CD1c-positive myeloid dendritic cell (primary cell): ENCODE data around the gene AGBL2.
"Not testable (repeated sequence)": the region's sequence is repeated elsewhere in the genome, so short reads cannot be mapped to it uniquely, and the experiment has no call there.

Experiments used
- DNase-seq: peaks from one replicate; pipeline ENCODE4 v3.0.0-alpha.2; 2016; ENCODE audit errors: extremely low spot score

Gene AGBL2

GRCh38 chr11:47715082-47715669 lies at the start of gene AGBL2:
Gene AGBL2 (minus strand): TSS chr11:47715369. CDS start chr11:47714650, 719 bp downstream.
- DNase-seq, result peak; percentile 82

DNA sequence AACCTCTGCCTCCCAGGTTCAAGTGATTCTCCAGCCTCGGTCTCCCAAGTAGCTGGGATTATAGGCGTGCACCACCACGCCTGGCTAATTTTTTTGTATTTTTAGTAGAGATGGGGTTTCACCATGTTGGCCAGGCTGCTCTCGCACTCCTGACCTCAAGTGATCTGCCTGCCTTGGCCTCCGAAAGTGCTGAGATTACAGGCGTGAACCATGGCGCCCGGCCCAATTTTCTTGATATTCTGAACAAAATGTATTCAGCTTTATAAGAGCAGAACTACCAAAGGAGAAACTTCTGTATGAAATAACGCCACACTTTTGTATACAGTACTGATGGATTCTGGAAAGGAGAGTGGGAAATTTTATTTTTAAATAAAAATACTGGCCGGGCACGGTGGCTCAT lies 44.1 kb upstream of the AGBL2 start:
- not testable (repeated sequence) for DNase-seq

DNA sequence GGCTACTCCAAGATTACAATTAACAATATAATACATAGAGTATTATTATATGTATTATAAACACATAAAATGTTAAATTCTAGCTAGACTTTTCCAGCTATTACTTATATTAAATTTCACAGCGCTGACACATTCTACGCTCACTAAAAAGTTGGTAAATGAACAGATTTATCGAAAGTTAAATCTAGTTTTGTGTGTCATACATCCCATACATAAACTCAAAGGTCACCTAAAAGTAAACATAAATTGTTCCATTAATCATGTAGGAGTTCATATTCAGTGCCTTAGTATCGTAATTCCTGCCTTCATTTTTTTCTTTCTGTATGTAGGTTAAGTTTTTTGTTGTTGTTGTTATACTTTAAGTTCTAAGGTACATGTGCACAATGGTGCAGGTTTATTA lies 41.0 kb upstream of the AGBL2 start:
- no peak for DNase-seq

GRCh38 chr11:47750725-47751124 lies 35.6 kb upstream of the AGBL2 start:
- DNase-seq, result no peak

DNA sequence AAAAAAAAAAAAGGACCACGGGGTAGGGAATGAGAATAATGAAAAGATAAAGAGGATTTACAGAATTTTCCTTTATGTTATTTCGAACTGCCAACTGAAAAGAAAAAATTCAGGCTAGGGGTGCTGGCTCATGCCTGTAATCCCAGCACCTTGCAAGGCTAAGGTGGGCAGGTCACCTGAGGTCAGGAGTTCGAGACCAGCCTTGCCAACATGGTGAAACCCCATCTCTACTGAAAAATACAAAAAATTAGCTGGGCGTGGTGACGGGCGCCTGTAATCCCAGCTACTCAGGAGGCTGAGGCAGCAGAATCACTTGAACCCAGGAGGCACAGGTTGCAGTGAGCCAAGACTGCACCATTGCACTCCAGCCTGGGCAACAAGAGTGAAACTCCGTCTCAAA lies 27.3 kb upstream of the AGBL2 start:
- DNase-seq, result not testable (repeated sequence)

GRCh38 chr11:47737817-47738216 lies 22.6 kb upstream of the AGBL2 start:
- not testable (repeated sequence) for DNase-seq

DNA sequence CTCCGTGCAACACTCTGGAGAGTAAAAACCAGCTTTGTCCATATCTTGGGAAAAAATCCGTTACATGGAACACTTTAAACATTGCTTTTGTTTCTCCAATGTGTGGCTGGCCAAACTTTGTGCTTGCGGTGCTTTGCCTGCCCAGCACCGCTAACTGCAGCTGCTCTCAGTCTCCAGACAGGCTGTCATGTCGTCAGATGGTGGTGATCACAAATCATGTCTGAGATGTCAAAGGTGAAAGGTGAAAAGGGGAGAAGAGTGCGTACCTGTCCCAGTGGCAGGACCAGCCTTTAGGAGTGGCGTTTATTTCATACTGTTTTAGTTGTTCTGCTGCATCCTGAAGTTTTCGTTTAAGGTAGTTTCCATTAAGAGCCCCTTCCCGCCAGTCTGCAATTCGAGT lies 17.1 kb upstream of the AGBL2 start:
- no peak for DNase-seq

GRCh38 chr11:47731475-47731874 lies 16.3 kb upstream of the AGBL2 start:
- no peak for DNase-seq

DNA sequence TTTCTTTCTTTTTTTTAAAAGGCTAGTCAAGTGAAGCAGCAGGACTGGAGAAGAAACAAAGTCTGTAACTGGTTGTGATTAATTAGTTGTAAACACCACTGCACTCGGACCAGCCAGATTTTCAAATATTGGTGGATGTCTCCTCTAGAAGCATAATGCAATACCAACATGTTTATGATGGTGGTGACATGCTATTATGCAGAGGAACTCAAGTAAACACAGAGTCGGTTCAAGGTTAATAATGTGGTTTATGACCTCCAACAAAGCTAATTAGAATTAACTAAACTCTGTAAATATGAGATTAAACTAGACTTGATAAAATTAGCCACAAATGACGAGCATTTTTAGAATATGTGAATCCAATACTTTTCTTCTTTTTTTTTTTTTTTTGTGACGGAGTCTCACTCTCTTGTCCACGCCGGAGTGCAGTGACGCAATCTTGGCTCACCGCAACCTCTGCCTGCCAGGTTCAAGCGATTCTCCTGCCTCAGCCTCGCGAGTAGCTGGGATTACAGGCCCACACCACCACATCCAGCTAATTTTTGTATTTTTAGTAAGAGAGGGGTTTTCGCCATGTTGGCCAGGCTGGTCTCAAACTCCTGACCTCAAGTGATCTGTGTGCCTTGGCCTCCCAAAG lies 11.8 kb upstream of the AGBL2 start:
- DNase-seq, result no peak

DNA sequence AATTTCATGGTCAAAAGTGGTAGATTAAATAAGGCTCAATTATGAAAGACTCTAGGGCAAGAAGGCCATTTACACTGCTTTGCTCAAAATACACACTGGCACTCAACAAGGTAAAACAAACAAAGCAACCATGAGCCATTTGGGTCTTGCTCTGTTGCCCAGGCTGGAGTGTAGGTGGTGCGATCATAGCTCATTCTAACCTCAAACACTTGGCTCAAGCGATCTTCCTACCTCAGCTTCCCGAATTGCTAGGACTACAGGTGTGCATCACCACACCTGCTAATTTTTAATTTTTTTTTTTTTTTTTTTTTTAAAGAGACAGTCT lies 10.9 kb upstream of the AGBL2 start:
- DNase-seq, result no peak

DNA sequence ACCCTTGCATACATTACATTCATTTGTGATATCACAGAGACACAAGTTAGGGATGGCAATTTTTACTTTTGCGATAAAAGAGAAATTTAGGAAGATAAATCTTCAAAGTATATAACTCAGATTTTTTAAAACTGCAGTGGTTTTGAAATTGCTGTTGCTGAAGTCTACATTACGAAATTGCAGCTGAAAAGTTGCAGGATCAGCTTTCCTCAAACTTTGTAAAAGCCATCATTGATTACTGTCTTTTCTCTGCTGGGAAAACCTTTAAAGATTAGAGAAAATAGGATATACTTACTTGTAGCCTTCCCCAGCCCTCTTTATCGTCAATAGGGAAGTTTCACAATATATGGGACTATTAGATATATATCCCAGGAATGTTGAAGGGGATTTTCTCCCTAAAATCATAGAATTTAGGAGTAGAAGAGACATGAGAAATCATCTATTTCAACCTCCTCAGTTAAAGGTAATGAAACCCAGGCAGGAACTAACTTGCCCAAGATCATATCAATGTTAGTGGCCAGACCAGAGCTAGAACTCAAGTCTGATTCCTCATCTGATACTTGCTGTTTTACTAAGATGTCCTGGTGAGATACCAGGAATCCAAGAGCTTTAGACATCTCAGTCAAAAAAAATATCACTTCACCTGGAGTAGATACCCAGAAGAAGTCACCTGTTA lies 10.4 kb upstream of the AGBL2 start:
- no peak for DNase-seq

GRCh38 chr11:47724041-47724729 lies 9.0 kb upstream of the AGBL2 start:
- DNase-seq, result peak; percentile 23

- DNase-seq, result no peak
Observed at GRCh38 chr11:47723041-47723440, 7.9 kb upstream of the AGBL2 start.

DNA sequence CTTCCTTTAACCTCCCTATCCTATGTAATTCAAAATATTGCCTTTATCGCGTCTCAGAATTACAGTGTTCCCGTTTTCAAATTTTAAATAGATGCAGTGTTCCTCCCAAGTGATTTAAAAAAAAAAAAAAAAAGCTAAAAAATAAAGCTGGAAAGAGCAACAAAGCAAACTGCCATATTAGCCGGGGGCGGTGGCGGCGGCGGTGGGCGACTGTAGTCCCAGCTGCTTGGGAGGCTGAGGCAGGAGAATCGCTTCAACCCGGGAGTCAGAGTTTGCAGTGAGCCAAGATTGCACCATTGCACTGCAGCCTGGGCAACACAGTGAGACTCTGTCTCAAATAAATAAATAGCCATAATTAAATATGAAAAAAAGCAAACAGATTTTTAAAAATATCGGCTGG lies 5.5 kb upstream of the AGBL2 start:
- no peak for DNase-seq

DNA sequence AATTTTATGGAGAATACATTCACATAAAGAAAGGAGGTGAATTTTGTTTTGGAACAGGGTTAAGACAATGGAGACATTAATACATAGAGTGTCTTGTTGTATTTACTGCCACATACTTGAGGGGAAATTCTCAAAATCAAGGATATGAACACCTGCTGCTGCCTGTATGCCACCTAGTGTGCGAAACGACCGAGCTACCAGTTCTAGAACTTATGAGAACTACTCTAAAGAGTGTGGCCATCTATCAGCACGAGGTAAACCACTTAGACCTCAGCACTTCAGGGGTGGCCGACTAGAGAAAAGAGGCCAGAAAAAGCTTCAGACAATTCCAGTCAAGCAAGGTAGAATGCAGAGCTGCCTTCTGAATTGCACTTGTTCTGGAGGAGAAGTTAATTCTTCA lies 1.5 kb upstream of the AGBL2 start:
- DNase-seq, result no peak

DNA sequence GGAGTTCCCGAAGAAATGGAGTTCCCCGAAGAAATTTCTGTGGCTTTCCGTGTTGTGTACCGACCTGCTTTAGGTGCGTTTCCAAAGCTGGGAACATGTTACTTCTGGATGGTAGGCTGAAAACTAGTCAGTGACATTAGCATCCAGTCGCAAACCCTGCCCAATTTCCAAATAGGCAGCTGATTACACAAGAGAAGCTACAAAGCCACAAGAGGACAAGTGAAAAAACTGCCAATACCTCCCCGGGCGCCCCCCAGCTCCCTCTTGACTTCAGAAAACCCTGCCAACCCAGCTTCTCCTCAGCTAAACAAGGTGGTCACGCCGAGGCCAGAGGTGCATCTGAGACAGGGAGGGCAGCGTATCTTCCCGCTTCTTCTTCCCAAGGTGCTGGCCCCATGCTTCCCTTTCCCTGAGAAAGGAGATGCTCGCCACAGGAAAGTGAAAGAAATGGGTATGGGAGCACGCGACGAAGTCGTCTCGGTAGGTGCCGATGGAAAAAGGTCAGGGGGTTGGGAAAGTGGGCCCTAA lies 551 bp downstream of the AGBL2 start:
- DNase-seq, result peak; percentile 16

DNA sequence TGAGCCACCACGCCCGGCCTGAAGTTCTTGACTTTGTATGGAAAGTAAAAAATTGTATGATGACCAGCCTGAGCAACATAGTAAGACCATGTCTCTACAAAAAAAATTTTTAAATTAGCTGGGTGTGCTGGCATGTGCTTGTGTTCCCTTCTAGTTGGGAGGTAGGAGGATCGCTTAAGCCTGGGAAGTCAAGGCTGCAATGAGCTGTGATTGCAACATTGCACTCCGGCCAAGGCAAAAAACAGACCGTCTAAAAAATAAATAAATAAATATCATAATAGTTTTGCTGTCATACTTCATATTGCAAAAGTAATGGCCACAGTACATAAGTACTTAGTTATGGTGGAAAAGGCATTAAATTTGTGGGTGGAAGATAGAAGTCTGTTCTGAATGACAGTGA lies 3.4 kb downstream of the AGBL2 start:
- no peak for DNase-seq

DNA sequence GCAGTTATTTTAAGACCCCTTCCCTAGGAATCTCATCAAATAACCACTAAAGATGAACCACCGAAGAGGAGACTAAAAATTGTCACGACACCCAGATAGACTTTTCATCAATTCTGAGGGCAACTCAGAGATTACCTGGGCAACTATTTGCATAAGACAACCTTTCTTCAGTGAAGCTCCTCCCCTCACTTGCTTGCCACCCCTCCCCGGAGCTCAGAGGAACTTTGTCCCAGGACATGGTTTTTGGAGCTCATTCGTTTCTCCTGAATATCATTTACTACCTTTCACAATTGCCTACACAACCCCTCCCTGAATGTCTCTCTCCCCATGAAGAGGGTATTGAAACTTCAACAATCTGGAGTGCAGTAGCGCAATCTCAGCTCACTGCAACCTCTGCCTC lies 3.9 kb downstream of the AGBL2 start:
- DNase-seq, result no peak

DNA sequence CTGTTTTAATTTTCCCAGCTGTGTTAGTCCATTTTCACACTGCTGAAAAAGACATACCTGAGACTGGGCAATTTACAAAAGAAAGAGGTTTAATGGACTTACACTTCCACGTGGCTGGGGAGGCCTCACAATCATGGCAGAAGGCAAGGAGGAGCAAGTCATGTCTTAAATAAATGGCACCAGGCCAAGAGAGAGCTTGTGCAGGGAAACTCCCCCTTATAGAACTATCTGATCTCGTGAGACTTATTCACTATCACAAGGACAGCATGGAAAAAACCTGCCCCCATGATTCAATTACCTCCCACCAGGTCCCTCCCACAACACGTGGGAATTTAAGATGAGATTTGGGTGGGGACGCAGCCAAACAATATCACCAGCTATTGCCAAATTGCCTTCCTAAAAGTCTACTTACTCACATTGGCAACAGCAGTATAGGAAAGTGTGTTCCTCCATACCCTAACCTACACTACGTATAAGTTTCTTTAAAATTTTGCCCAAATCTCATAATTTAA lies 7.8 kb downstream of the AGBL2 start:
- not testable (repeated sequence) for DNase-seq

GRCh38 chr11:47705721-47706120 lies 9.4 kb downstream of the AGBL2 start:
- no peak for DNase-seq

DNA sequence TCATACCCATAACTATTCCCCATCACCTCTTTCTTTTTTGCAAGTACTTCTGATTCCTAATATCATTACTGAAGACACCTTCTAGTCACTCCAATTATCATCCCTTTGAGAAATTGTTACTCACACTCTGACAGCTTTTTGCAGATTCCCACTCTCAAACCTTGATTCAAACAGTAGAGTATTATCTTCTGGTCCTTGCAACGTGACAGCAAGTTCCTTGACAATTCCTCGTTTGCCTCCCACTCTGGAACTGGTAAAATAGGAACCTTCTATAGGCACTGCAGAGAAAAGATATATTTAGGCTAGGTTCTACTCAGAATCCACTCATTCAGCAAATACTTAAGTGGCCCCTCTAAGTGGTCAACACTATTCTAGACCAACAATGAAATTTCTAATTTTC lies 23.2 kb downstream of the AGBL2 start:
- DNase-seq, result no peak

- no peak for DNase-seq
Observed at GRCh38 chr11:47689480-47689879, 25.7 kb downstream of the AGBL2 start.
